Inflammatory macrophage treated with lipopolysaccharide for 1 hour (primary cell): ENCODE measurements around the gene IFRD2.

Source experiments
- DNase-seq, 2 donors: peaks; one replicate each; pipeline ENCODE4 v3.0.0-alpha.2; 2020 to 2022

Gene IFRD2

GRCh38 chr3:50292159-50293078 lies at the start of gene IFRD2:
Gene IFRD2, minus strand, starts transcription at chr3:50292429. Its CDS starts 155 bp downstream, at chr3:50292274.
- peak; percentile 95 to 97 for DNase-seq

- DNase-seq = no peak
Measured at GRCh38 chr3:50341537-50341936, 49.3 kb upstream of the IFRD2 start.

- DNase-seq = peak; percentile 57 to 72
Measured at GRCh38 chr3:50340448-50341329, 48.5 kb upstream of the IFRD2 start, which contains the start of gene RASSF1. Gene RASSF1, minus strand, starts transcription at chr3:50340836. Its CDS starts 31 bp downstream, at chr3:50340805.

- DNase-seq = no peak
Measured at GRCh38 chr3:50340147-50340447, 47.9 kb upstream of the IFRD2 start.

GRCh38 chr3:50339485-50340146 lies 47.4 kb upstream of the IFRD2 start:
- no peak for DNase-seq

- DNase-seq = peak in 1 of 2 donors; percentile 56
Measured at GRCh38 chr3:50338965-50339364, 46.7 kb upstream of the IFRD2 start.

GRCh38 chr3:50337175-50337861 lies 45.1 kb upstream of the IFRD2 start:
- peak; percentile 99 for DNase-seq

- DNase-seq = no peak
Measured at GRCh38 chr3:50336452-50337174, 44.4 kb upstream of the IFRD2 start.

GRCh38 chr3:50334339-50335075 lies 42.3 kb upstream of the IFRD2 start:
- DNase-seq = no peak

GRCh38 chr3:50333744-50334328 lies 41.6 kb upstream of the IFRD2 start:
- no peak for DNase-seq

- DNase-seq = no peak
Measured at GRCh38 chr3:50331364-50331907, 39.2 kb upstream of the IFRD2 start.

GRCh38 chr3:50330330-50330729 lies 38.1 kb upstream of the IFRD2 start:
- DNase-seq = no peak

GRCh38 chr3:50327943-50328691 lies 35.9 kb upstream of the IFRD2 start, which contains the start of gene TUSC2:
Gene TUSC2, minus strand, starts transcription at chr3:50328223. Its CDS starts 124 bp downstream, at chr3:50328099.
- DNase-seq = peak; percentile 95 to 97

GRCh38 chr3:50327129-50327528 lies 34.9 kb upstream of the IFRD2 start:
- no peak for DNase-seq

GRCh38 chr3:50326182-50326541 lies 33.9 kb upstream of the IFRD2 start:
- DNase-seq = no peak

- DNase-seq = no peak
Measured at GRCh38 chr3:50325497-50326181, 33.4 kb upstream of the IFRD2 start.

GRCh38 chr3:50325113-50325480 lies 32.9 kb upstream of the IFRD2 start:
- no peak for DNase-seq

- peak; percentile 32 to 62 for DNase-seq
Measured at GRCh38 chr3:50324351-50325112, 32.3 kb upstream of the IFRD2 start.
